B cell (primary cell): ENCODE measurements around the gene CCDC57.

Experiments
- EZH2 ChIP-seq: IDR thresholded peaks from 2 replicates; pipeline ENCODE4 v1.6.1; 2012; ENCODE audit warnings: borderline replicate concordance, low read depth, mild to moderate bottlenecking, moderate library complexity, low read length; ENCODE audit not compliant: insufficient read depth, poor library complexity, severe bottlenecking
- TF ChIP-seq, protein P1 (sequence below): fragments of 200-600 bp; IDR thresholded peaks from one replicate; pipeline ENCODE4 v1.8.0; 2022; ENCODE audit warnings: antibody characterized with exemption, mild to moderate bottlenecking

DNA sequence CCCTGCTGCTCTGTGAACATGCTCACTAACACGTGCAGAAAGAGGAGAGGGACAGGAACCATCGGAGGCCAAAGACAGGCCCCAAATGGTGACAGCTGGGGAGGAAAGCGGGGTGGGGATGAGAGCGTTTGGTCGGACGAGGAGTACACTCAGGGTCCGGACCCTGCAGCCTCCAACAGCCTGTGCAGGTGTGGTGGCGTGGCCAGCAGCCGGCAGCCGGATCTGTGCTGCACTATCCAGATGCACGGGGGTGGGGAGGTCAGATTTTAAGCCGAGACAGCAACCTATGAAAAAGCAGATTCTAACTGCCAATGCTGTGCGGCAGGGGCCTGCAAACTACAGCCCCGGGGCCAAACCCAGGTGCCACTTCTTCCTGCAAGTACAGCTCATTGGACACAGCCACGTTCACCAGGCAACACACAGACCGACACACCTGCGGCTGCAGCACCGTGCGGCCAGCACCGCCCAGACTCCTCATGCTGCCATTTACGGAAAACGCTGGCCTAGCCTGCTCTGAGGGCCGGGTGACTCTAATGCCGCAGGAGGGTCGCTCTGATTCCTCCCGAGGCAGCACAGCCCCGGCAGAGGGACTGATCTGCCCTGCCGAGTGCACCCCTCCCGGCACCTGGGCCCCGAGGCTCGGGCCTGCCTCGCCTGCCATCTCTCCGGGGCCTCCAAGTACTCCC, 37.4 kb upstream of the CCDC57 start:
- TF ChIP-seq, protein P1, sequence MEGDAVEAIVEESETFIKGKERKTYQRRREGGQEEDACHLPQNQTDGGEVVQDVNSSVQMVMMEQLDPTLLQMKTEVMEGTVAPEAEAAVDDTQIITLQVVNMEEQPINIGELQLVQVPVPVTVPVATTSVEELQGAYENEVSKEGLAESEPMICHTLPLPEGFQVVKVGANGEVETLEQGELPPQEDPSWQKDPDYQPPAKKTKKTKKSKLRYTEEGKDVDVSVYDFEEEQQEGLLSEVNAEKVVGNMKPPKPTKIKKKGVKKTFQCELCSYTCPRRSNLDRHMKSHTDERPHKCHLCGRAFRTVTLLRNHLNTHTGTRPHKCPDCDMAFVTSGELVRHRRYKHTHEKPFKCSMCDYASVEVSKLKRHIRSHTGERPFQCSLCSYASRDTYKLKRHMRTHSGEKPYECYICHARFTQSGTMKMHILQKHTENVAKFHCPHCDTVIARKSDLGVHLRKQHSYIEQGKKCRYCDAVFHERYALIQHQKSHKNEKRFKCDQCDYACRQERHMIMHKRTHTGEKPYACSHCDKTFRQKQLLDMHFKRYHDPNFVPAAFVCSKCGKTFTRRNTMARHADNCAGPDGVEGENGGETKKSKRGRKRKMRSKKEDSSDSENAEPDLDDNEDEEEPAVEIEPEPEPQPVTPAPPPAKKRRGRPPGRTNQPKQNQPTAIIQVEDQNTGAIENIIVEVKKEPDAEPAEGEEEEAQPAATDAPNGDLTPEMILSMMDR, result no peak
- TF ChIP-seq EZH2, result no peak
